PC-9 (cell line): ENCODE data around the gene VAV2. TPM values are rescaled to one million over a fixed set of nuclear protein-coding genes. Genes with fewer than 3 reads are reported as not detected.

ENCODE experiments used
- BruUV-seq: library from RNA; stranded (reverse); fragments of 400-500 nt; replicated peaks from 2 replicates; lab custom pipeline; 2021; lab: Mats Ljungman, UMichigan
- CTCF ChIA-PET: fragments of 300-600 bp; sonication (Branson Sonifier 250); formaldehyde crosslinking; loops from one replicate; lab custom pipeline; 2022; ENCODE audit warnings: antibody characterized with exemption; lab: Charles Lee
- POLR2A ChIA-PET: fragments of 300-600 bp; sonication (Branson Sonifier 250); formaldehyde crosslinking; loops from one replicate; lab custom pipeline; 2022; ENCODE audit warnings: antibody characterized with exemption; ENCODE audit not compliant: unreplicated experiment; lab: Charles Lee
- DNase-seq, 2 experiments: peaks; one replicate each; pipeline versions ENCODE4 v3.0.0 to v3.0.0-alpha.2; 2015 to 2022; ENCODE audit warnings: mixed read lengths in 1 of 2
- H2AFZ ChIP-seq: fragments of 200-600 bp; sonication (generic); 2 replicates; pipeline ENCODE4 v1.8.1; 2017; ENCODE audit warnings: antibody characterized with exemption
- H3F3A ChIP-seq: fragments of 200-600 bp; sonication (generic); 2 replicates; pipeline ENCODE4 v1.8.1; 2017; ENCODE audit warnings: antibody characterized with exemption, mild to moderate bottlenecking, low read depth; ENCODE audit not compliant: insufficient read depth
- H3K27ac ChIP-seq: fragments of 200-600 bp; sonication (generic); 2 replicates; pipeline ENCODE4 v1.6.1; 2016; ENCODE audit warnings: mixed run types
- H3K27me3 ChIP-seq: fragments of 200-600 bp; sonication (generic); 2 replicates; pipeline ENCODE4 v1.6.1; 2016; ENCODE audit warnings: low read depth, mixed run types; ENCODE audit not compliant: insufficient read depth
- H3K36me3 ChIP-seq: fragments of 200-600 bp; sonication (generic); 2 replicates; pipeline ENCODE4 v1.6.1; 2016; ENCODE audit warnings: low read depth, mixed run types
- H3K4me1 ChIP-seq: fragments of 200-600 bp; sonication (generic); replicated peaks from 2 replicates; pipeline ENCODE4 v1.6.1; 2016; ENCODE audit warnings: mixed run types; ENCODE audit not compliant: insufficient read depth
- H3K4me2 ChIP-seq: fragments of 200-600 bp; sonication (generic); 2 replicates; pipeline ENCODE4 v1.6.1; 2017; ENCODE audit warnings: mixed run types
- H3K4me3 ChIP-seq: fragments of 200-600 bp; sonication (generic); 2 replicates; pipeline ENCODE4 v1.6.1; 2016; ENCODE audit warnings: mixed run types
- H3K79me2 ChIP-seq: fragments of 200-600 bp; sonication (generic); 2 replicates; pipeline ENCODE4 v1.6.1; 2017; ENCODE audit warnings: low read depth, mixed run types
- H3K9me2 ChIP-seq: fragments of 200-600 bp; sonication (generic); 2 replicates; pipeline ENCODE4 v1.8.1; 2017; ENCODE audit warnings: mild to moderate bottlenecking; ENCODE audit not compliant: insufficient read depth
- H3K9me3 ChIP-seq: fragments of 200-600 bp; sonication (generic); 2 replicates; pipeline ENCODE4 v1.8.1; 2016; ENCODE audit warnings: low read depth; ENCODE audit not compliant: insufficient read depth
- H4K20me1 ChIP-seq: fragments of 200-600 bp; sonication (generic); 2 replicates; pipeline ENCODE4 v1.8.1; 2017; ENCODE audit not compliant: insufficient read depth
- CTCF ChIP-seq: fragments of 200-600 bp; sonication (generic); conservative IDR thresholded peaks from 2 replicates; pipeline ENCODE4 v1.6.1; 2017; ENCODE audit warnings: mixed run types, antibody characterized with exemption, mild to moderate bottlenecking, moderate library complexity
- EZH2 ChIP-seq: fragments of 200-600 bp; sonication (generic); IDR thresholded peaks from 2 replicates; pipeline ENCODE4 v1.8.0; 2017; ENCODE audit warnings: antibody characterized with exemption, low read depth
- intact Hi-C: fragments of 100-400 bp; cut with micrococcal nuclease; formaldehyde crosslinking; loops from one replicate; pipeline ENCODE4 v1.10.0; 2022; ENCODE audit not compliant: unreplicated experiment
- total RNA-seq: library from RNA; stranded (reverse); gene quantifications from 2 replicates; pipeline ENCODE4 v1.2.3, GENCODE V29; 2021

The VAV2 gene
- total RNA-seq, 1 experiment from 2014 or later = 36.5 TPM

GRCh38 chr9:133846483-133847090, 145.5 kb downstream of the VAV2 start:
- CTCF ChIA-PET = no interaction called here
- Histone ChIP-seq H3K36me3 (no peaks in the 10 kb centered on the region), H3K9me3 (no peaks in the 10 kb centered on the region), H3K27me3 (no peaks in the 10 kb centered on the region), H3F3A (no peaks in the 10 kb centered on the region), H3K4me2 (no peak overlapping the region), H3K27ac (no peak overlapping the region), H3K9me2 (no peaks in the 10 kb centered on the region), H3K4me1 (no peaks in the 10 kb centered on the region), H3K4me3 (no peak overlapping the region), H2AFZ (no peak overlapping the region), H4K20me1 (no peaks in the 10 kb centered on the region), H3K79me2 (no peaks in the 10 kb centered on the region)
- POLR2A ChIA-PET = no interaction called here
- no TSS peak for BruUV-seq
- TF ChIP-seq CTCF (no peak), EZH2 (no peak)
- no peak for DNase-seq
- intact Hi-C loops = no loop called here

DNA sequence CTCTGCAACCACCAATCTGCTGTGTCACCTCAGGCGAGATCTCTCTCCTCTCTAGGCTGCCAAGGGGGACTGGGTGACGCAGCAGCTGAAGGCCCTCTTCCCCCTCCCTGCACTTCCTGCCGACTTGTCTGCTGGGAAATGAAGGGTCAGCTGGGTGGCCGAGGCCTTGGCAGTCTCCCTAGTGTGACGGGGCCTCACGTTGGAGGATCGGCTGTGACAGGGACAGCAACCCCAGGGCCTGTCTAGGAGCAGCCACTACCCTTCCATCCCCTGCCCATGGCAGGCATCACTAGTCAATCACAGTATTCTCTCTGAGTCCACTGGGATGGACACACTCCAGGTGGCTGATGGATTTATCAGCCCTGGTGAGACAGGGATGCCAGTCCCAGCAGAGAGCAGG, 146.7 kb downstream of the VAV2 start:
- no peak overlapping the region for H3K4me2 ChIP-seq
- H3K27me3 ChIP-seq = no peaks in the 10 kb centered on the region
- no peak for TF ChIP-seq CTCF
- intact Hi-C loops = no loop called here
- CTCF ChIA-PET = interaction anchor here (0.6 kb wide), 1 partner anchor 63 kb away, joined by 4 read pairs; no protein-coding TSS in a partner anchor
- POLR2A ChIA-PET = no interaction called here
- H2AFZ ChIP-seq = no peak overlapping the region
- H3K79me2 ChIP-seq = no peaks in the 10 kb centered on the region
- H3K27ac ChIP-seq = no peak overlapping the region
- no peak for DNase-seq
- no peaks in the 10 kb centered on the region for H3K9me2 ChIP-seq
- no peaks in the 10 kb centered on the region for H3K9me3 ChIP-seq
- no peaks in the 10 kb centered on the region for H4K20me1 ChIP-seq
- BruUV-seq = no TSS peak
- H3K4me3 ChIP-seq = no peak overlapping the region
- no peaks in the 10 kb centered on the region for H3F3A ChIP-seq
- no peaks in the 10 kb centered on the region for H3K36me3 ChIP-seq
- H3K4me1 ChIP-seq = no peaks in the 10 kb centered on the region

GRCh38 chr9:133844881-133845410, 147.2 kb downstream of the VAV2 start:
- CTCF ChIA-PET = no interaction called here
- Histone ChIP-seq H3K36me3 (no peaks in the 10 kb centered on the region), H3K27ac (no peak overlapping the region)

More at GRCh38 chr9:133844881-133845410, 147.2 kb downstream of the VAV2 start:
- no peak overlapping the region for H3K4me2 ChIP-seq
- no peaks in the 10 kb centered on the region for H4K20me1 ChIP-seq
- BruUV-seq = no TSS peak
- H3F3A ChIP-seq = no peaks in the 10 kb centered on the region
- H3K9me2 ChIP-seq = no peaks in the 10 kb centered on the region
- no peaks in the 10 kb centered on the region for H3K4me1 ChIP-seq
- no peaks in the 10 kb centered on the region for H3K79me2 ChIP-seq
- H3K4me3 ChIP-seq = no peak overlapping the region
- no peak for TF ChIP-seq EZH2
- TF ChIP-seq CTCF = no peak
- no peaks in the 10 kb centered on the region for H3K9me3 ChIP-seq
- no peak for DNase-seq
- intact Hi-C loops = no loop called here
- POLR2A ChIA-PET = no interaction called here
- no peak overlapping the region for H2AFZ ChIP-seq
- no peaks in the 10 kb centered on the region for H3K27me3 ChIP-seq
